G401 (cell line): ENCODE measurements around the gene PKNOX2. TPM values are rescaled to one million over a fixed set of nuclear protein-coding genes. Genes with fewer than 3 reads are reported as not detected.
A peak's percentile ranks its signal among the peaks of the same experiment; 100 is the strongest.

Source experiments
- DNase-seq: peaks from one replicate; pipeline ENCODE4 v3.0.0-alpha.2; 2015; ENCODE audit warnings: low spot score
- in situ Hi-C: cut with HindIII; loops from 2 replicates; pipeline ENCODE4 v1.10.0; 2016; ENCODE audit warnings: low sequenced_read_pairs, mixed read lengths
- total RNA-seq: library from RNA; depleted of rRNA; stranded (reverse); fragments of >200 nt; shearing (Covaris generic); gene quantifications from 2 replicates; pipeline ENCODE4 v1.2.3, GENCODE V29; 2014

Gene PKNOX2
- total RNA-seq, 1 experiment from 2014 or later = 4.6 TPM

GRCh38 chr11:125250318-125251213, 86.0 kb downstream of the PKNOX2 start:
- in situ Hi-C loops = no loop called here
- DNase-seq = no peak

GRCh38 chr11:125251214-125251545, 86.6 kb downstream of the PKNOX2 start:
- DNase-seq = no peak
- in situ Hi-C loops = no loop called here

DNA sequence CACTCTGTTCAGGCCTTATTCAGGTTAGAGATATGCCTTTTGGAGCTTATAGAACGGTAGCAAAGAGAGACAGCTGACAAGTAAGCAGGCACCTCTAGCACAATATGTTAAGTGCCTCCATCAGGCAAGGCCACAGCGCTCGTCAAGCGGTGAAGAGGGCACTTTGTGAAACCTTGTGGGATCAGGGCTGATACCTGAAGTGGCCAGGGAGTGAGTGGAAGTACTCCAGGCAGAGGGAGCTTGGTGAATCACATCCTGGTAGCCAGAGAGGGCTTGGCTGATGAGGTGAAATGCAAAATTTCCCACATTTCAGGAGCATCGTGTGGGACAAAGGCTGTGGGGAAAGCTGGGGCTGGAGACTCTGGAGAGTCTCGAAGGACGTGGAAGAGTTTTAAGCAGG, 87.4 kb downstream of the PKNOX2 start:
- in situ Hi-C loops = no loop called here
- no peak for DNase-seq

DNA sequence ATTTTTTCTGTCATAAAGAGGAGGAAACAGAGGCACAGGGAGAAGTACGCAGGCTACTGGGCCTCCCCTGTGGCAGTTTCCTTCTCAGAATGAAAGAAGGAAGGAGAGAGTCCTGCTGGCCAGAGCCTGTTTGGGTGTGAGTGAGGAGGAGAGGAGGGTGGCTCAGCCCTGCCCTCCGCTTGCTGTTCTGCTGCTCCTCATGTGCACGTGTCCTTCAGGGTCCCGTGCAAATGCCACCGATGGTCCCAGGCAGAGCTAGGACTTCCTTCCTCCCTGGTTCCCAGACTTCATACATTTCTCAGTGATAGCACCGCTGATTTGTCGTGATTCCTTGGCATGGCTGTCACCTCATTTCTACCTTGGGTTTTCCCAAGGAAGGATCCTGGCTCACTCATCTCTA, 88.7 kb downstream of the PKNOX2 start:
- in situ Hi-C loops = no loop called here
- no peak for DNase-seq

DNA sequence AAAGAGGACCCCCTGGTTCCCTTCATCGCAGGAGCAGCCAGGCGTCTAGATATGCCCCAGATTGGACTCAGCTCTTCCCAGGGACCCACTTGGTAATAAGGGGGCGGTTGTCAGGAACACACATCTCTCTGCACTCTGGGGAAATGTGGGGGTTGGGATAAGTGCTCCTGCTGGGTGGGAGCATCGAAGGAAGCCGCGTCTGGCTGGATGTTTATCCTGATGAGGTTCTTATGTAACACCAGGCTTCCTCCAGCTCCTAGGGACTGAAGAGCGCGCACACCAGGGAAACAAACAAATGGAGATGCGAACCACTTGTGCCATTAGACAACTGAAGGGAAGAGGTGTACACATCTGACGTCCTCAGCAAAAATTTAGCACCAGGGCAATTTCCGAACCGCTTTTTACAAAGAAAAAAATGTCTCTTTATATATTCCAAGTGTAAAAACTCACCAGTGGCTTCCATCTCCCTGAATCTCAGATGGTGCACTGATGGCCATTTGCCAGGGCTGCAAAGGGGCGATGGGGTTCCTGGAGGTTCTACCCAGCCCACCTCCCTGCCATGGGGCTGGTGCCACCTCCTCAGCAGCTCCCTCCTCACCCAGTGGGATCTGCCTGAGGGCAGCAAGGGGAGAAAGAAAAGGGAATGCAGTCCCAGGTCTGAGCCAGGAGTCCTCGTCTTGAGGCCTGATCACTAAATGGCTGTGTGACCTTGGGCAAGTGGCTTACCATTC, 89.4 kb downstream of the PKNOX2 start:
- DNase-seq = no peak
- in situ Hi-C loops = no loop called here

- in situ Hi-C loops = no loop called here
- DNase-seq = no peak
Measured at GRCh38 chr11:125256541-125257189, 92.1 kb downstream of the PKNOX2 start.

GRCh38 chr11:125257190-125257579, 92.6 kb downstream of the PKNOX2 start:
- peak; percentile 18 for DNase-seq
- in situ Hi-C loops = no loop called here

DNA sequence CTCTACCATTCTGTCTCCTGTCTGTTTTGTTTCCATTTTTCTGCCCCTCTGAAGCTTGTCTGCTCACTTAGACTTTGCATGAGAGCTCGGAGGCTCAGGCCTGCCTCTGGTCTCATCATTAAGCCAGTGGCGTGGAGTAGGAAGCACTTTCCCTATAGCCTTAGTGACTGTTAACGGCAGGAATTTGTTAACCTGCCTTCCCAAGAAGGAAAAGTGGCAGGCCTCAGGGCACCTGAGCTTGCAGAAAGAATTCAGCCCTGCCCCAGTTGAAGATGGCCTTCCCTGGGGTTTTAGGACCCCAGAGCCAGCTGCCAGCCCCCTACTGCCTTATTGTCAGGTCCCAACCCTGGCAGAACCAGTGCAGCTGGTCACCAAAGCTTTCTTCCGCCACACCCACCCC, 93.2 kb downstream of the PKNOX2 start:
- no peak for DNase-seq
- in situ Hi-C loops = no loop called here

- in situ Hi-C loops = no loop called here
- no peak for DNase-seq
Measured at GRCh38 chr11:125258291-125259032, 93.9 kb downstream of the PKNOX2 start.

GRCh38 chr11:125261588-125261987, 97.0 kb downstream of the PKNOX2 start:
- in situ Hi-C loops = no loop called here
- DNase-seq = peak; percentile 12

- DNase-seq = no peak
- in situ Hi-C loops = no loop called here
Measured at GRCh38 chr11:125262194-125262829, 97.8 kb downstream of the PKNOX2 start.

DNA sequence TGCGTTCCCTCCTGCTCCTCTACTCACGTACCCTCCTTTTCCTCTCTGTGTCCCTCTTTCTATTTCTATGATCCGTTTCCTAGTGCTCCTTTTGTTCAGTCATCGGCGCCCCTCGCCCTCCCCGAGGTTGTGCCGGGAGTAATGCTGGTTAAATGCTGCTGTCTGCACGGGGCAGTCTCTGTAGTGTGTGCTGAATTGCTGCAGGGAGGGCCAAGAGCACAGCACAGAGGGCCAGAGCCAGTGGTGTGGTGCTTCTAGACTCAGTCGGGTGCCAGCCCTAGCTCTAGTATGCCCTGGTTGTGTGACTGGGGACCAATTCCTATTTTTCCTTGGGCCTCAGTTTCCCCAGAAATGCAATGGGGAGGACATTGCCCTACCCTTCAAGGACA, 98.3 kb downstream of the PKNOX2 start:
- no peak for DNase-seq
- in situ Hi-C loops = no loop called here

- DNase-seq = peak; percentile 34
- in situ Hi-C loops = no loop called here
Measured at GRCh38 chr11:125263268-125263790, 98.8 kb downstream of the PKNOX2 start.

DNA sequence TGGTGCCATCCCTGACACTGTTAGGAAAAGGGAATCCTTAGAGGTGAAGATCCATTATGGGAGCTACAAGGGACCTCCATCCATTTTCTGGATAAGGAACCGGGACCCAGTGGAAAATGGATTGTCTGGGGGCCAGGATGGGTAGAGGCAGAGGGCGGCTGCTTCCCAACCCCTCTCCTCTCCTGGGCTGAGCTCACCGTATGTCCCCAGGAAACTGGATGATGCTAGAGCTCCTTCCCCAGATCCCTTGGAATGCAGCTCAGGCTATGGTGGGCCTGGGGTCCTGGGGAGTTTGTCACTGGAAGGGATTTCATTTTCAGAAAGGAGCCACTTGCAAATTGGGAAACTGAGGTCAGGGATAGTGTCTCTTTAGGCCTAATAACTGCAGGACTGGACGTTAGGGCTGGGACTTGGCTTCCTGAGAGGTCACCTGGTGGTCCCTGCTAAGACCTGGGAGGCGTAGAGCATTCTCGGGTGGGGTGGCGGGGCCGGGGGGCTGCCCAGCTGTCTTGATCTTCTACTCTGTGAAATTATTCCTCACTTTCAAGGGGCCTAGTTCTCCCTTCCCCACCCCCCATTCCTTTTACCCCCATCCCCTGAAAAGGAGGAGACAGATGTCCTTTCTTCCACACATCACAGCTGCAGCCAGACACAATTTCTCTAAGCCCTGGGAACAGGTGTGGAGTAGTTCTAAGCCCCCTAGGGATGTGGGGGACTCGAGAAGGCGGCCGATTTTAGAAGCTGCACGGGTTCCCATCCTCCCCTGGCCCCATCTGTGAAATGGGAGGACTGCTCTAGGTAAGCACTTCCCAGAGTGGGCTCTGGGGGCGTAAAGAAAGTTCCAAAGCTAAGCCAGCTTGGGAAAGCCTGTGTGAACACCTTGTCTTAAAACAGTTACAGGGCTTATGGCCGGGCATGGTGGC, 99.8 kb downstream of the PKNOX2 start:
- DNase-seq = no peak
- in situ Hi-C loops = no loop called here

- DNase-seq = no peak
Measured at GRCh38 chr11:125267548-125267947, 103.0 kb downstream of the PKNOX2 start.

DNA sequence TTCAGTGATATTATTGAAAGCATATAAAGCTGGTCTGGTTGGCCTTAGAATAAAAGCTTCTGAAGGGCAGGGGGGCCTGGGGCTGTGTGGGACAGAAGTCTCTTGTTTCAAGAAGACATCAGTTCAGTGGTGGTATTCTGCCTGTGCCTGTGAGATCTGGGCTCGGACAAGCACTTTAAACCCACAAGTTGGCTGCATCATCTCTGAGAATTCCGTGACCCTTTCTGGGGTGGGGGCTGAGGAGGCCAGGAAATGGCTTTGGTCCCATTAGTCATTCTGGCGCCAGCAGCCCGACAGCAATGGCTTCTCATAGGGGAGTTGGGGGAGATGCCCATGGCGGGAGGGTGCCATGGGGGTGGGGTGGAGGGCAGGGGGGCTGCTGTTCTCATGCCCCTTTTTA, 104.1 kb downstream of the PKNOX2 start:
- DNase-seq = no peak
- in situ Hi-C loops = no loop called here

More at GRCh38 chr11:125267548-125267947, 103.0 kb downstream of the PKNOX2 start:
- in situ Hi-C loops = no loop called here

DNA sequence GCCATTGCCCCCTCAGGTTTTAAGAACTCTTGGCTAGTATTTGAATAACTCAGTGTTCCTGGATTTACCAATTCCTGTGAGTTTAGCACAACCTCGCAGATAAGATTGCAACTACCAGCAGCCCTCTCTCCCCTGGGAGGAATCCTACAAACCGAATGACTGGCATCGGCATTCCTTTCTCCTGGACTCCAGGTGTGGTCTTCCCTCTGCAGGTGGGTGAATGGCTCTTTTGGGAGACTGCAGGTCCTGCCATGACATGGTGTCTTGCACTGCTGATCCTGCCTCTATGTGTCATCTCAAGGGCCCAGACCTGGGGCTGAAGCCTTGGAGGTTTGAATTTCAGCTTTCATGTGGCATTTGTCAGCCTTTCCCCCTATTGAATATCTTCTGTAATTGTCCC, 105.6 kb downstream of the PKNOX2 start:
- no peak for DNase-seq
- in situ Hi-C loops = no loop called here

- in situ Hi-C loops = no loop called here
- no peak for DNase-seq
Measured at GRCh38 chr11:125270711-125271110, 106.2 kb downstream of the PKNOX2 start.
